ENCODE data around the gene EMILIN2.
"Not testable (repeated sequence)": the region's sequence is repeated elsewhere in the genome, so short reads cannot be mapped to it uniquely, and the experiment has no call there.

EMILIN2 gene

DNA sequence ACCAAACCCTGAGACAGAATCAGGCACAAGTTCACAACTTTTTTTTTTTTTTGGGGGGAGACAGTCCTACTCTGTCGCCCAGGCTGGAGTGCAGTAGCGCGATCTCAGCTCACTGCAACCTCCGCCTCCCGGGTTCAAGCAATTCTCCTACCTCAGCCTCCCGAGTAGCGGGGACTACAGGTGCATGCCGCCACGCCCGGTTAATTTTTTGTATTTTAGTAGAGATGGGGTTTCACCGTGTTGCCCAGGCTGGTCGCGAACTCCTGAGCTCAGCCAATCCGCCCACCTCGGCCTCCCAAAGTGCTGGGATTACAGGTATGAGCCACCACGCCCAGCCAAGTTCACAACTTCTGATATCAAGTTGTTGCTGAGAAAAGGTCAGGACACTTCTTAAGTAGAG lies 68.7 kb downstream of the EMILIN2 start:
- DNase-seq (ENCODE audit: low read depth in 2 of 2) = not testable (repeated sequence)

DNA sequence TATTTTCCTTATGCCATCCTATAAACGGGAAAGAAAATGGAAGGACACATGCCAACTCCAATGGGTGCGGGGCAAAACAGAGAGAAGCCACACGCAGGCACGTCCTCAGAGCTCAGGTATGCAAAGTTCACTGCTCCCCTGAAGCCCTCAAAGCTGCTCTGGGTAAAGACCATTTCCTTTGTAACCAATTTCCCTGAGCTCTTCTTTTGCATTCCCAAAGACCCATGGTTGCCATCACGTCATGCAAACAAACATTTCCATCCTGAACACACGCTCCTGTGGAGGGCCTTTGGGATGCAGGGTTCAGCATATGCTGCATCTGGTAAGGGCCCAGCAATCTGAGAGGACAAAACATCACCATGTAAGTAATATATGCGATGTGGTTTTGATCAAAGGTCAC lies 69.4 kb downstream of the EMILIN2 start:
- DNase-seq (ENCODE audit: low read depth in 2 of 2) = no peak

DNA sequence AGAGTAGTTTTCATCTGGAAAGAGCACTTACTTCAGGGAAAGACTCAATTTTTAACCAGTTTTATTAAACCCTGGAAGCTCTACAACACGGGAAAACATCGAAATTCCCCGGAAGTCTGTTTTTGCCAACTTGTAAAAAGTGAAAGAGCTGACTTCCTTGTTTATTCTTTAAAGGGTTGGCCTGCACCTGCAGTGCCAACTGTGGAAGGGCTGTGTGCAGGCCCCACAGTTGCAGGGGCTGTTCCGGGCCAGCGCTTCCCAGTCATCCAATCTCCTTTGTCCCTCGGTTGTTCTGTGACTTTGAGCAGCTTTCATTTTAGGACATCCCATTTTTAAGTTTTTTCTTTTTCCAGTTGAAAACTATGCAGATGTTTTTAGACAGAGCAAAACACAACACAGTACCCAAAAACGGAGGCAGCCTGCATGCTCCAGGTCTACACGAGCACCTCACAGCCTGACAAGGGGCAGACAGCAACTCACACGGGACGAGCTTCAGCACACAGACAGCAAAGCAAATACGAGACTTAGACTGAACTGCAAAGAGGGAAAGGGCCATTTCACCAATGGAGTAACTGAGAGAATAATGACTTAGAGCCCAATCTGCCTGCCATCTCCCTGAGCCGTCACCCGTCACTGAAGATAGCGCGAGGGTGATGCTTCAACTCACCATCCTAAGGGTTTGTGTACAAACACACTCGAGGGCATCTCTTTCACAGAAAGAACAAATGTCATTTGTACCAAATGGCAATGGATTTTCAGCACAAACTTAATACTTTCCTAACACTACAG lies 70.6 kb downstream of the EMILIN2 start:
- no peak for DNase-seq (ENCODE audit: low read depth in 2 of 2)

DNA sequence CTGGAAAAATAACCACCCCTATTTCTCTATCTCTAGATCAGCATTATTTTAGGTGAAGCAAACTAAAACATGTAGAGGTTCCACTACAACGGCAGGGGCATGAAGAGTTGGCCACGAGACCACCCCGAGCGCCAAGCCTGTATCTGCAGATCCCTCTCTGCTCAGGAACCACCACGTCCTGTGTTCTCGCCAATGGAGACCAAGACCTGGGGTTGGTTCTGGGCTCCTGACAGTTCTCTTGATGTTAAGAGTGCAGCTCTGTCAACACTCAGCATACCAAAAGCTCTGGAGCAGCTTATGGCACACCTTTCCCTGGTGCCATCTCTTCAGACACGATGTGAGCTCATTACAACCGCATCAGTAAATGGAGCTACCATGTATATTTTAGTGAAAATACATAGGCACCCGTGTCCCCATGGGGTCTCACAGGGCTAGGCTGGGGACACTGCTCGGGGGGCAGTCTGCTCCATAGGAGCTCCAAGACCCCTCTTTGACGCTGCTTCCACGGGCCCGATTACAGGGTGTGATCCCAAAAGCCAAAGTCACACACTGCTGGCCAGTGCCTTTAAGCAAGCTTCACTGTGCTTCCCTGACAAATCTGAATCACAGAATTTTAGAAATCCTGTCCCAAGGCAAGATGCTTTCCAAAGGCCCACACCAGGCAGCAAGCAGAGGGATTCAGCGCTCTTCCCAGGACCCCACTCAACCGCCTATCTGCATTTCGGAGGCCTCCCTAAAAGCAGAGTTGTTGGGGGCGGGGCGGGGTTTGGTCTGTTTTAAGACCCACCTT lies 72.2 kb downstream of the EMILIN2 start:
- DNase-seq (ENCODE audit: low read depth in 2 of 2) = no peak

DNA sequence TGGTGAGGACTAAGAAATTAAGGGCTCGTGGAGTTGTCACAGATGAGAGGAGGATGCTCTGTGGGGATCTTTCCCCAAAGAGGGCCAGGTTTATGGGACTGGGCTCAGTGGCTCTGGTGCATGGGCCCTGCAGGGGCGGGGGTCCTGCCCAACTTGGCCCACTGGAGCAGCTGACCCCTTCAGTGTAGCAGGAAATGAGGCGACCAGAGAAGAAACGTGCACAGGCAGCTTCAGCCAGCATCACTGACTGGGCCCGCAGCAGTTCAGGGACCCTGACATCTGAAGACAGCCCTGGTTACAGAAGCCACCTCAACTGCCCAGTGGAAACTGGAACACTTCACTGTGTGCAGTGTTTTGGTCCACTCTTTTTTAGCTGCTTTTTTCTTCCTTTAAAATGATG lies 72.8 kb downstream of the EMILIN2 start:
- DNase-seq (ENCODE audit: low read depth in 2 of 2) = no peak

DNA sequence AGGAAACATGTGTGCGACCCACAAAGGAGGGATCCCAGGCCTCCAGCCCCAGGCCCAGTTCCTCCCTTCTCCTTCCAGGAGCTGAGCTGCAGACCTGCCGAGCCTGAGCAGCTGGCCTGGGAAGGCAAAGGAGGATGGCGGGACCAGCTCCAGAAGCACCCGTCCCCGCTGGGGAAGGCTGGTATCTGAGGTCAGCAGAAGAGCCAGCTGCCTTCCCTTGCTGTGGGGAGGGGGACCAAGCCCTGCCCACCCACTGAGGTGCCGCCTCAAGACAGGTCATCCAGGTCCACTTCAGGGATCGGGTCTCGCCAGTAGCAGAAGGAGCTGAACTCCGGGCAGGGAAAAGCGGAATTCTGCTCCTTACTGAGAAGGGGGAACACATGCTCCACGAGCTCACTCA lies 73.2 kb downstream of the EMILIN2 start:
- DNase-seq (ENCODE audit: low read depth in 2 of 2) = no peak

DNA sequence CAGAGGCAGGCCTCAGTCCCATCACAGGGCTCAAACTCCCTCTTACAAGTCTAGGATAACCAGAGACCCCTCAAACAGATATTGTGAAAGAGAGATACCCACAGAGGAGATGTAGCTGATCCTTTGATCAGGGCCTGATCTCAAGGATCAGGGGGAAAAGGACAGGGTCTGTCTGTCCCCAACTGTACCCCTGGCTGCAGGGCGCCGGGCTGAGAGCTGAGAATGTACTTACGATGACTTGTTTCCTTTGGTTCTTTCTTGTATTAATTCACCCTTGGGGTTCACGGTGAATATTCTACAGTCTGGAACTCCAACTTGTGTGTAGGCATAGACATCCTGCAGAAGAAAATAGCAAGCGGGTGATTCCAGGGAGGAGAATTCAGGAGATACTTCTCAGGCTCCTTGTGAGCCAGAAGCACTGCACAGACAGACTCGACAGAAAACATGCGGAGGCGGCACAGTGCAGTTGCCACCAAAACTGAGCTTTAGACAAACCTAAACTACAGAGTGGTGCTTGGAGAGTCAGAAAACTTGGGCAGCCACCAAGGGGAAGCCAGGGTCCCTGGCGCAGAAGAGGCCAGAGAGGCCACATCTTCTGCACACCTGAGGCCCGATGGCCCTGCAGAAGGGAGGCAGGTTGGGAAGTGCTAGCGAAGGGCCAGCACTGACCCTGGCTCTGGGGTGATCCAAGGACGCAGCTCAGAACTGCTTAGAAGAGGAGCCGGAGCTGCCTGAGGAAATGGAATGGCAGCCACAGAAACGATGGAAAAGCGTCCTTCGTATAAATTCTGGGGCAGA lies 73.9 kb downstream of the EMILIN2 start:
- DNase-seq (ENCODE audit: low read depth in 2 of 2) = no peak

DNA sequence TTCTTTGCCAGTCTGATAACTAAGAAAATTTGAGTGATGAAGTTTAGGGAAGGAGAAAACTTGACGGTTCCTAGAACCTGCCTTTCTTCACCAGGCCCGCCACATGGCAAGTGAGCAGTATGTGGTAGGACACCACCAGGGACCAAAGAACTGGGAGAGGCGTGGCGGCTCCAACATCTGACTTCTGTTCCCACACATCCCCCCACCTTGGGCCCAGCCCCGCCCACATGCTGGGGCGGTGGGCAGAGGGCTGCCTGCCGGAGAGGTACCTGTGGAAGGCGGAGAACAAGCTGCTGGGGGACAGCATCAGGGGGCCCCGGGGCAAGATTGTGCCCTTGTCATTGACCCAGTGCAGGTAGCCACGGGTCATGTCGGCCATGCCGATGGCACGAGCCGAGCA lies 75.0 kb downstream of the EMILIN2 start:
- DNase-seq (ENCODE audit: low read depth in 2 of 2) = no peak

DNA sequence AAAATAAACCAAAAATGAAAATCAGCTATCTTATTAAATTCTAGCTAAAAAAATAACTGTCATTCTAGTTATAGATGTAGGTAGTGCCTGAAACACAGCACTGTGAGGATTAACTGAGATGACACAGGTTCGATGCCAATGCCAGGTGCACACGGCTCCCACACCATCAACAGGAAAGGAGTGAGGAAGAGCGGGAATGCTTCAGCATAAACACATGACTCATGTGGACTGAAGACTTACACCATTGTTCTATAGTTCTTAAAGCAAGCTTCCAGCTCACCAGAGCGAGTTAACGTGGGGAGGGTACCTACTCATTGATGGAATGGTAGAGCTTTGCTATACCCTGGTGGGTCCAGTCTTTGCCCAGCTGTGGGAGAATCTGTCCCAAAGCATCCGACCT lies 76.7 kb downstream of the EMILIN2 start:
- no peak for DNase-seq (ENCODE audit: low read depth in 2 of 2)

DNA sequence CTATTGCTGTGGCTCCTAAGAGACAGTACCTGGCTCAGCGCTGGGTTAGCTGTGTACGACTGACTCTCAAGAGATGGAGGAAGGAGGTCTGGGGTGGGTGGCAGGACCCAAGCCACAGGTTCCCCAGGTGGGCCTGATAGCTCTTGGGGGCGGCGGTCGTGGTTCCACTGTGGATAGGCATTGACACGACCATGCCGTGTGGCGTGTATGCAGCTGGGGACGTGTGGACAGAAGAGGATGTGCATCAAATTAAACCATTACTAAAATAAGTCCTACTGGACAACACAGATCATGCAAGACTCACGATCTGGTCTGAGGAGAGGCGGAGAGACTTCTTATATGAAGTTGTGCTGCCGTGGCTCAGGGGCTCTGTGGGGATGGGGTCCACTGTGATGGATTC lies 78.1 kb downstream of the EMILIN2 start:
- DNase-seq (ENCODE audit: low read depth in 2 of 2) = no peak

DNA sequence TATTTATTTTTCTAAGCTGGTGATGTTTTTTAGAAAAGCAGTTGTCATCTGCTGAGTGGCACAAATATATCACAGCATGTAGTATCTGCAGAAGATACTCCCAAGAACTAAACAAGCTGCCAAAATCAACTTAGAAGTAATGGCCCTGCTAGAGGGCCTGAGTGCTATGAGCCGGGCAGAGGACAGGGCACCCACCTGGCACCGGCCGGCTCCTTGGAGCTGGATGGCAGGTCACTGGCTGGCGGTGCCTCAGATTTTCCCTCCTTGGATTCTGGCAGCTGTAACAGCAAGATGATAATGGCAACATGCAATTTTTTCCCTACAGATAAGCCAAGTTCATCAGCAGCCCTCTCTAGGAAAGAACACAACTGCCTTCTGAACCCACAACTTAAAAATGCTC lies 79.7 kb downstream of the EMILIN2 start:
- DNase-seq (ENCODE audit: low read depth in 2 of 2) = no peak

DNA sequence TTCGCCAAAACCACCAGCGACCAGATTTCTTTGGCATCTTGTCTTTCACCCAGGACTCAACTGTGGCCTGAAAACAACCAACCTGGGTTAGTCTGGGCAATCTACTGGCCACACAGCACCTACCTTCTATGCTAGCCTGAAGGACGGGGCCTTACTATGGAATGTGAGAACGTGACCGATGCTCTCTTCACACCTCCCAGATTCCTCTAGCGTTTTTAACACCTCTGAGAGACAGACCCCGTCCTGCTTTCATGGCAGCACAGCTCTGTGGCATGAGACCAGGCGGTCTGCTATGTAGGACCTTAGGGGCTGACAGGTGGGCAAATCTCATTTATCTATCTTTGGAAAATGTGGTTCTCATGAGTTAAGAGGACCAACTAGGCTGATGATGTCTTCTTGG lies 80.9 kb downstream of the EMILIN2 start:
- no peak for DNase-seq (ENCODE audit: low read depth in 2 of 2)

DNA sequence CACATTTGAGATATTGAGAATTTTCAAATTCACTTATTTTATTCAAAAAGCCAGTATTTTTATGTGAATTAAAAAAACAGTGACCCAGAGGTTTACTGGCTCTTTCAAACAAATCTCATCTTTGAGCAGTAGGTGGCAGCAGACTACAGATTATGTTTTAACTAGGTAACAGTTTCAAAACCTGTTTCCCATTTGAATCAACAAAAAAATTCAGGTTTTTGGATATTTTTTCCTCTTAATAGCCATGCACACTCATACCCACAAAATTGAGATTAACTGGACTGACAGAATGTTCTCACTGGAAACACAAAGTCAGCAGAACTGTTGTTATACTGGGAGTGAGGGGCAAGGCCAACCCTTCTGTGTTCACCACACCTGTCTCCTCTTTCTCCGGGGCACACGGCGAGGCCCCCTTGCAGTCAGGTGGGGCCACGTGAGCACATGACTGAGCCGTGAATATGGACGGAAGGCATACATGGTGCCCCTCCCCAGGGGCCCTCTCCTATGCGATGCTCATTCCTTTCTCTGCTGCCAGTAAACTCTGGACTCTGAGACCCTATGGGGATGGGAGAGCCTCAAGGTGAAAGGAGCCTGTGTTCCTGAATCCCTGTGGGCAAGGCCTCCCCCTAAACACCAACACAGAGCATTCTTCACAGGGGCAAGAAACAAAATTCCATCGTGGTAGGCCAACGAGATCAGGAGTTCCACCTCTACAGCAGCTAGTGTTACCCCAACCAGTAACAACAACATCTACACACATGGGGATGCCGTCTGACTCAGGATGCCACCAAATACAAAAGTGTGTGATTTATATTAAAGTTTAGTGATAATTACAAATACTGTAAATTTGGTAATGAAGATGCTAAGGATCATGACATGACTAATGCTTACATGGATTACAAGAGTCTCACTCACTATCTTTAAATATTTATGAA lies 85.7 kb downstream of the EMILIN2 start:
- peak in 1 of 2 donors; percentile 17 for DNase-seq (ENCODE audit: low read depth in 2 of 2)

DNA sequence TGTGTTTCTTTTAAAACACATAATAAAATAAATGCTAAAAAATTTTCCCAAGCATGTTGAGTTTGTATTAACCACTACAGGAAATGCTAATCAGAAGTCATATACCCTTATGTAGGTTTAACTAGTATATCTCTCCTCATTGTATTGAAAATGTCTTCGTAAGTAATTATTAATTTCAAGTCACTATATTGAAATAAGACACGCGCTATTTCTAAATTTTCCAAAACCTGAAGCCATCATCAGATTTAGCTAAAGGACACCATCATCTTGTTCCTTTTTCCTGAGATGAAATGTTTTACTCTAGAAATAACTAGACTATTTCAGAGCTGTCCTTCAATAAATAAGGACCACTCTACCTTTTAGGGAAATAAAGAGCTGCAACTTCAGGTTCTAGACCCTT lies 87.2 kb downstream of the EMILIN2 start:
- no peak for DNase-seq (ENCODE audit: low read depth in 2 of 2)

DNA sequence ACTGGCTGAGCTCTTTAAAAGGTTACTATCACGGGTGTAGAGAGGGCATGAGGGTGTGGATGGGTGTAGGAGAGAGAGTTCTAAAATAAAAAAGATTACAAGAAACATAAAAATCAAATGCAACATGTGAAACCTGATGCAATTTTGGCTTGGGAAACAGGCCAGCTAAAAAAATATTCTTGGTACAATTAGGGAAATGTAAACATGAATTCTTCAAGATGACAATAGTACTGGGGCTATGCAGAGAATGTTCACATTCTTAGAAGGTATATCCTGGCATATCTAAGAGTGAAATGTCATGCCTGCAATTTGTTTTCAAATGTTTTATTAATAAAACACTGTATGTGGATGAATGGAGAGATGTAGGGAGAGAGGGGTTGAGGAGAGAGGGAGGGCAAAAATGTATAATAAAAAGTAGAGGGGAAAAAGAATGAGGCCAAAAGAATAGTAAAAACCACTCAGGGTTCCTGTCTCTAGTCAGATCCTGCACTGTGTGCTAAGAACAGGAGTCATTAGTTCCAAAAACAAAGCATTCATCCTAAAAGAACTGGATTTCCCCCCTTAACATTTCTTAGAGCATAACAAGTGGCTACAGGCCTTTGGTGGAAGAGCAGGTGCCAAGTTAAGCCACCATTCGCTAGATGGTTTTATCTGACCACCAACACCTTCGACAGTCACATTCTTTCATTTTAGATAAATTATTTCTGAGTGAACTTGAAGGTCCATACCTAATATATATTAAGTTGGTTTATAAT lies 88.8 kb downstream of the EMILIN2 start:
- no peak for DNase-seq (ENCODE audit: low read depth in 2 of 2)

DNA sequence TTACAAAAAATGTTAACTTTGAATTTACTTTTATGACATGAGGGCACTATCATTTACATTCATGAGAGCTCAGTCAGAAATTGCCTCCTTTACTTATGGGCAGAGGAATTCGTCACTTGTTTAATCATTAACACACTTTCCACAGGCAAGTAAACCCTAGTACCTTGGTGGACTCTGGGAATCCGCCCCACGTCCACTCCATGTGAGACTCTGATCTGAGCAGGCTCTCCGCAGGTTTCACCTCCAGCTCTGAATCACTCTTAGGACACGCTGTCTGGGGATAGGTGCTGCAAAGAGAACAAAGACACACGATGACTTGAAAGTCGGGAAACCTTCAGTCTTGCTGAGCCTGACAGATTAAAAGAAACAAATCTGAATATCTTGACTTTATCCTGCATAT lies 92.5 kb downstream of the EMILIN2 start:
- no peak for DNase-seq (ENCODE audit: low read depth in 2 of 2)

DNA sequence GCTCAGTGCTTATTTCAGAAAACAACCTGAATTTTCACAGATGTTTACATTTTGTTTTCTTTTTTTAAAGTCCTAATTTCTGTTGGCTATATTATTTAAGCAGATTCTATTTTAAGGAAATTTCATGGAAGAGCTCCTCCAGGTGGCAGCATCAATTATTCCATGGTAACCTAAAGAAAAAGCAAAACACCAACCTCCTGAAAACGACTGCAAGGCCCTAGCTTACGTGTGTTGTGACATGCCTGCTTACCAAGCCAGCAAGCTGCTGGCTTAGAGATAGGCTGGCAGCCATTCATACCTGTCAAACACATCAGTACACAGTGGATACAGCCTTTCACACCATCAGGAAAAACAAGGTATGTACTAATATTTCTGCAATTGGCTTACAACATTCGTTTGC lies 101.2 kb downstream of the EMILIN2 start:
- DNase-seq (ENCODE audit: low read depth in 2 of 2) = no peak

DNA sequence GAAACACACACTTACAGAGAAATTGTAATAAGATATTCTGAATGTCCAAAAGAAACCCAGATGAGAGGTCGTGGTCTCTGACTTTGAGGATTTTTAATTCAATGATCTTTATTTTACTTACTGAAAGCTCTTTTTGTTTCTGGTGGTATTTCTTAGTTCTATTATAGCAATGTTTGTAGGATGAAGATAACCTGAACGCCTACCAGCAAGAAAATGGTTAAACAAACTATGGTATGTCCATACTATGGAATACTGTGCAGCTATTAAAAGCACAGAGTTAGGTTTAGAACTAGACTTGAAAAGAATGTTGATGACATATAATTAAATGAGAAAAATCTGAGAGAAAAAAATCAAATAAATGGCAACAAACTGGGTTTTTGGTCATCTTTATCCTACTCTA lies 105.8 kb downstream of the EMILIN2 start:
- DNase-seq (ENCODE audit: low read depth in 2 of 2) = no peak

DNA sequence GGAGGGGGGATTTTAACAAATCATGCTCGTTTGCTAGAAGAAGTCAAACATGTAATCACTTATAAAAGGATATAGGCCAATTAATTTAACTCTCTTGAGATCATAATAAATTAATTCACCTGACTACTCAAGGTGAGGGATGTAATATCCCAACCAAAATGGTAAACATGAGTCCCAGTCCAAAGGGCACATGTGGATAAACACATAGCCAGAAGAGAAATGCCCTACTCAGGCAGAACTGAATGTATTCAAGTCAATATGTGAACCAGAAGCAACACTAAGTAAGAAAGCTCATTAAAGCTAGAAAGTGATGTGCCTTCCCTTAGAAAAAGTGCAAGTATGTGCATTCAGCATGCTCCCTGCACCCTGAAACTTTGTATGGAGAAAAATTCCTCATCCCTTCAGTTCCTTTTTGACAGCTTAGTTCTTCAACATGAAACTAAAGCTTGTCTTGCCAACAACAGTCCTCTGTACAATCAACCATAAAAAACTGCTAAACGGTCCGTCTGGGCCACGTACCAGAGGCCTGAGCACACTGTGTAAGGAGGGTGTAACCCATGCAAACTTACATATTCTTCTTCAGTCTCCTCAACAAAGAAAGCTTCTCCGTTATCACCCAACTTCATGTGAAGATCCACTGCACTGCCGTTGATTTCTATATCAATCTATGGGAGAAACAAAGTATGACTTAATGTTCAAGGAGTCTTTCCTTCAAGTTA lies 107.3 kb downstream of the EMILIN2 start:
- no peak for DNase-seq (ENCODE audit: low read depth in 2 of 2)

Data from stimulated activated CD8-positive, alpha-beta memory T cell treated with anti-CD3 and anti-CD28 coated beads, Interleukin-7, amount 100 ng/mL, for 4 hours (primary cell).